ENCODE data around the gene B4GALNT2.

DNA sequence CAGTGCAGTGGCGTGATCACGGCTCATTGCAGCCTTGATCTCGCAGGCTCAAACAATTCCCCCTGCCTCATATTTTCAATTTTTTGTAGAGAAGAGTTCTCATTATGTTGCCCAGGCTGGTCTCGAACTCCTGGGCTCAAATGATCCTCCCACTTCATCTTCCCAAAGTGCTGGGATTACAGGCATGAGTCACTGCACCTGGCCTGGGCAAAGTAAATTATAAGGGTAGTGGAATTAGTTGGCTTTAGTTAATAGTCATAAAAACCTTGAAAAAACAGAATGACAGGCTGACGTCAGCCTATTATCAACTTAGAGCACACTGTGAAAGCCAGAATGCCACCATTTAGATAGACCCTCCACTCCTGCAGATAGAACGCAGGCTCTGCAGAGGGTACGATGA is 43.5 kb upstream of the B4GALNT2 start:
- TF ChIP-seq, protein P1, sequence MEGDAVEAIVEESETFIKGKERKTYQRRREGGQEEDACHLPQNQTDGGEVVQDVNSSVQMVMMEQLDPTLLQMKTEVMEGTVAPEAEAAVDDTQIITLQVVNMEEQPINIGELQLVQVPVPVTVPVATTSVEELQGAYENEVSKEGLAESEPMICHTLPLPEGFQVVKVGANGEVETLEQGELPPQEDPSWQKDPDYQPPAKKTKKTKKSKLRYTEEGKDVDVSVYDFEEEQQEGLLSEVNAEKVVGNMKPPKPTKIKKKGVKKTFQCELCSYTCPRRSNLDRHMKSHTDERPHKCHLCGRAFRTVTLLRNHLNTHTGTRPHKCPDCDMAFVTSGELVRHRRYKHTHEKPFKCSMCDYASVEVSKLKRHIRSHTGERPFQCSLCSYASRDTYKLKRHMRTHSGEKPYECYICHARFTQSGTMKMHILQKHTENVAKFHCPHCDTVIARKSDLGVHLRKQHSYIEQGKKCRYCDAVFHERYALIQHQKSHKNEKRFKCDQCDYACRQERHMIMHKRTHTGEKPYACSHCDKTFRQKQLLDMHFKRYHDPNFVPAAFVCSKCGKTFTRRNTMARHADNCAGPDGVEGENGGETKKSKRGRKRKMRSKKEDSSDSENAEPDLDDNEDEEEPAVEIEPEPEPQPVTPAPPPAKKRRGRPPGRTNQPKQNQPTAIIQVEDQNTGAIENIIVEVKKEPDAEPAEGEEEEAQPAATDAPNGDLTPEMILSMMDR (IDR thresholded peaks at IDR 0.05), result no peak
- no peak for TF ChIP-seq POLR2AphosphoS5 (IDR thresholded peaks at IDR 0.05)
